GM12892 (cell line): ENCODE results near the gene TMEM247.

Experiments
- DNase-seq: peaks from one replicate; pipeline ENCODE4 v3.0.0; 2011; ENCODE audit not compliant: insufficient read length
- FAIRE-seq: peaks from 2 replicates; lab custom pipeline; 2011; peaks lifted over from hg19 to GRCh38; lab: Jason Lieb, UNC
- POLR2A ChIP-seq: IDR thresholded peaks from 2 replicates; pipeline ENCODE4 v1.6.1; 2011; ENCODE audit warnings: low read depth, low read length, control low read depth
- POLR2AphosphoS5 ChIP-seq: IDR thresholded peaks from 2 replicates; pipeline ENCODE4 v1.6.1; 2011; ENCODE audit warnings: low read depth, low read length, control low read depth
- TAF1 ChIP-seq: IDR thresholded peaks from 2 replicates; pipeline ENCODE4 v1.6.1; 2011; ENCODE audit warnings: low read depth, mild to moderate bottlenecking, control low read depth, low read length, borderline replicate concordance

The TMEM247 gene

GRCh38 chr2:46482490-46482889 lies 3.1 kb downstream of the TMEM247 start:
- DNase-seq: no peak
- FAIRE-seq: no peak
- TF ChIP-seq TAF1 (no peak), POLR2A (no peak), POLR2AphosphoS5 (no peak)

GRCh38 chr2:46485002-46485401 lies 5.6 kb downstream of the TMEM247 start:
- TF ChIP-seq TAF1: no peak
- no peak for DNase-seq
- FAIRE-seq: no peak

- DNase-seq: no peak
- no peak for FAIRE-seq
- TF ChIP-seq POLR2AphosphoS5 (no peak), POLR2A (no peak), TAF1 (no peak)
Observed at GRCh38 chr2:46486436-46486835, 7.1 kb downstream of the TMEM247 start.

- DNase-seq: no peak
- no peak for FAIRE-seq
- TF ChIP-seq TAF1 (no peak), POLR2AphosphoS5 (no peak)
Observed at GRCh38 chr2:46487667-46488335, 8.4 kb downstream of the TMEM247 start.

- FAIRE-seq (no peak), DNase-seq (no peak)
- no peak for TF ChIP-seq POLR2A
Observed at GRCh38 chr2:46488389-46488788, 9.0 kb downstream of the TMEM247 start.

- no peak for TF ChIP-seq POLR2AphosphoS5
- no peak for FAIRE-seq
- DNase-seq: no peak
Observed at GRCh38 chr2:46489423-46490174, 10.2 kb downstream of the TMEM247 start.

GRCh38 chr2:46490521-46491141 lies 11.3 kb downstream of the TMEM247 start:
- DNase-seq: peak; percentile 37
- FAIRE-seq: no peak
- TF ChIP-seq POLR2A (no peak), POLR2AphosphoS5 (no peak), TAF1 (no peak)

GRCh38 chr2:46492301-46492700 lies 12.9 kb downstream of the TMEM247 start:
- TF ChIP-seq POLR2A (no peak), POLR2AphosphoS5 (no peak), TAF1 (no peak)
- FAIRE-seq: no peak

GRCh38 chr2:46493241-46493970 lies 14.0 kb downstream of the TMEM247 start:
- peak; percentile 47 for DNase-seq
- TF ChIP-seq TAF1 (no peak), POLR2A (no peak), POLR2AphosphoS5 (no peak)
- FAIRE-seq: peak; percentile 64

More at GRCh38 chr2:46492301-46492700, 12.9 kb downstream of the TMEM247 start:
- DNase-seq: no peak

GRCh38 chr2:46493971-46494250 lies 14.5 kb downstream of the TMEM247 start:
- DNase-seq: no peak
- no peak for FAIRE-seq
- no peak for TF ChIP-seq TAF1
- no peak for TF ChIP-seq POLR2A
- TF ChIP-seq POLR2AphosphoS5: no peak

GRCh38 chr2:46494596-46494995 lies 15.2 kb downstream of the TMEM247 start:
- DNase-seq: no peak
- no peak for TF ChIP-seq TAF1
- TF ChIP-seq POLR2AphosphoS5: no peak
- no peak for TF ChIP-seq POLR2A

More at GRCh38 chr2:46494596-46494995, 15.2 kb downstream of the TMEM247 start:
- FAIRE-seq: no peak
